NT2/D1 (cell line): ENCODE results near the gene PRICKLE2.

Source experiments
- SUZ12 ChIP-seq: IDR thresholded peaks from 2 replicates; pipeline ENCODE4 v1.6.1; 2011; ENCODE audit not compliant: insufficient read length, insufficient read depth; ENCODE audit errors: extremely low read depth
- YY1 ChIP-seq: IDR thresholded peaks from 2 replicates; pipeline ENCODE4 v1.6.1; 2011; ENCODE audit not compliant: insufficient read length, insufficient read depth

DNA sequence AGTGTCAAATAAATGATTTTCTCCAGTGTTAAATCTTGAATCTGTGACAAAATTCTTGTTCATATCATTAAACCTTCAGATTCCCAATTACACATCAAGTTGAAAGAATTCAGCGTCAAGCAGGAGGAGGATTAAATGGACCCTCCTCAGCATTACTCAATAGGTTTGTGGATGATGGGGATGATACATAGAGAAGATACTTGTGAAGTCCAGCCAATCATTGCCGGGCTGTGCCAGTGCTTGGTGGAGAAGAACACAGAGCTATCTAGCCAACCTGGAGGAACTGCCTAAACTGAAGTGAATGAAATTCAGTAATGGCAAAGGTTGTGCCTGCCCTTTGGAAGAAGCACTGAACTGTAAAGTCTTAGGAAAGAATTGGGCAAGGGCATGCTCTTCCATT lies 47.0 kb upstream of the PRICKLE2 start:
- no peak for TF ChIP-seq YY1
- no peak for TF ChIP-seq SUZ12
